ENCODE measurements around the gene BECN2.
"Not testable (repeated sequence)": the region's sequence is repeated elsewhere in the genome, so short reads cannot be mapped to it uniquely, and the experiment has no call there.

Gene BECN2

GRCh38 chr1:241979071-241979470, 21.5 kb downstream of the BECN2 start:
- no peak for DNase-seq (ENCODE audit: low read depth in 2 of 2)

GRCh38 chr1:241979926-241980325, 22.4 kb downstream of the BECN2 start:
- no peak for DNase-seq (ENCODE audit: low read depth in 2 of 2)

GRCh38 chr1:241985787-241986186, 28.2 kb downstream of the BECN2 start:
- DNase-seq (ENCODE audit: low read depth in 2 of 2): no peak

GRCh38 chr1:241988389-241988930, 30.9 kb downstream of the BECN2 start:
- not testable (repeated sequence) for DNase-seq (ENCODE audit: low read depth in 2 of 2)

- no peak for DNase-seq (ENCODE audit: low read depth in 2 of 2)
These were observed 32.5 kb downstream of the BECN2 start for GRCh38 chr1:241990040-241990439.

- DNase-seq (ENCODE audit: low read depth in 2 of 2): no peak
These were observed 35.2 kb downstream of the BECN2 start for GRCh38 chr1:241992734-241993133.

GRCh38 chr1:241994171-241994570, 36.6 kb downstream of the BECN2 start:
- DNase-seq (ENCODE audit: low read depth in 2 of 2): no peak

- no peak for DNase-seq (ENCODE audit: low read depth in 2 of 2)
These were observed 39.9 kb downstream of the BECN2 start for GRCh38 chr1:241997401-241997998.

- peak; percentile 6 to 12 for DNase-seq (ENCODE audit: low read depth in 2 of 2)
These were observed 40.9 kb downstream of the BECN2 start for GRCh38 chr1:241998412-241998921.

GRCh38 chr1:241999026-241999425, 41.5 kb downstream of the BECN2 start, which contains the start of gene MAP1LC3C:
TSS of gene MAP1LC3C (minus strand) at chr1:241999098. CDS start at chr1:241999008, 90 bp downstream.
- DNase-seq (ENCODE audit: low read depth in 2 of 2): no peak

GRCh38 chr1:242000434-242000833, 42.9 kb downstream of the BECN2 start:
- DNase-seq (ENCODE audit: low read depth in 2 of 2): no peak

- no peak for DNase-seq (ENCODE audit: low read depth in 2 of 2)
These were observed 44.5 kb downstream of the BECN2 start for GRCh38 chr1:242002072-242002471.

- no peak for DNase-seq (ENCODE audit: low read depth in 2 of 2)
These were observed 44.9 kb downstream of the BECN2 start for GRCh38 chr1:242002510-242002909.

GRCh38 chr1:242004751-242005495, 47.4 kb downstream of the BECN2 start:
- DNase-seq (ENCODE audit: low read depth in 2 of 2): no peak

GRCh38 chr1:242005866-242006535, 48.4 kb downstream of the BECN2 start:
- no peak for DNase-seq (ENCODE audit: low read depth in 2 of 2)

GRCh38 chr1:242006976-242007375, 49.4 kb downstream of the BECN2 start:
- no peak for DNase-seq (ENCODE audit: low read depth in 2 of 2)

Measured in stimulated activated CD8-positive, alpha-beta memory T cell treated with anti-CD3 and anti-CD28 coated beads, Interleukin-2, amount 100 ng/mL, for 1 hour (primary cell).